Lower lobe of right lung (tissue), 2 donors: ENCODE measurements around the gene LRP6. TPM values are rescaled to one million over a fixed set of nuclear protein-coding genes. Genes with fewer than 3 reads are reported as not detected.
A peak's percentile ranks its signal among the peaks of the same experiment; 100 is the strongest.

Source experiments
- ATAC-seq, 2 donors: fragments of 200-7000 bp; cut with Tn5 transposase; one replicate each; pipeline ENCODE4 v1.9.1; 2020 to 2022; ENCODE audit warnings: mild to moderate bottlenecking in 2 of 2, moderate library complexity in 2 of 2
- DNase-seq: peaks from one replicate; pipeline ENCODE4 v3.0.0-alpha.2; 2020
- H3K27ac ChIP-seq: fragments of 200-600 bp; one replicate; pipeline ENCODE4 v1.8.0; 2022
- H3K27me3 ChIP-seq: fragments of 200-600 bp; one replicate; pipeline ENCODE4 v1.8.0; 2022; ENCODE audit warnings: low read depth
- H3K36me3 ChIP-seq: fragments of 200-600 bp; one replicate; pipeline ENCODE4 v1.8.0; 2022; ENCODE audit warnings: mild to moderate bottlenecking
- H3K4me1 ChIP-seq: fragments of 200-600 bp; one replicate; pipeline ENCODE4 v1.8.0; 2022
- H3K4me3 ChIP-seq: fragments of 200-600 bp; one replicate; pipeline ENCODE4 v1.8.0; 2022; ENCODE audit warnings: mild to moderate bottlenecking
- H3K9me3 ChIP-seq: fragments of 200-600 bp; one replicate; pipeline ENCODE4 v1.8.0; 2022
- intact Hi-C: fragments of 100-400 bp; cut with DNase I; formaldehyde crosslinking; loops from one replicate; pipeline ENCODE4 v1.11.0; 2022
- total RNA-seq: library from RNA; stranded (reverse); fragmentation: NEBNext Ultra II Directional; extraction: Animal tissue kit (Norgen Biotek cat#: 25700); gene quantifications from one replicate; pipeline ENCODE4 v1.2.1, GENCODE V29; 2021
- TF ChIP-seq, protein P1 (sequence below): fragments of 200-600 bp; IDR thresholded peaks from one replicate; pipeline ENCODE4 v1.8.0; 2022; ENCODE audit warnings: antibody characterized with exemption, mild to moderate bottlenecking
- donor health status: DM: no; HTN: yes; CAD: no; lungs with severe emphysema.

LRP6 gene
- total RNA-seq, 1 donor from 2014 or later, result 47.4 TPM

DNA sequence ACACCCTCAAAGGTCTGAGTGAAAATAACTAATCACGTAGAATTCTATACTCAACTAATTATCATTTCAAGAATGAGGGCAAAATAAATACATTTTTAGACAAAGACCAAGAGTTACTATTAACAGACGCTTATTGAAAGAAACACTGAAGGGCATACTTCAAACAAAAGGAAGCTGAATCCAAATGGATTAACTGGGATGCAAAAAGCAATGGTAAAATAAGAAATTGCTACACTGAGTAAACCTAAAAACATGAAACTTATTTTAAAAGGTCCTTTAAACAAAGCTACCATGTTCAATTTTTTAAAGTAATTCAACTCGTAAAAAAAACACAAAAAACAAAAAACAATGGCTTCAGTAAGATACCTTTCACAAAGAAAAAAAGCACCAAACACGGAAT is 28.2 kb downstream of the LRP6 start:
- Histone ChIP-seq H3K27ac (no peak overlapping the region), H3K4me3 (no peak overlapping the region), H3K27me3 (no peaks in the 10 kb centered on the region), H3K4me1 (no peaks in the 10 kb centered on the region), H3K9me3 (no peaks in the 10 kb centered on the region), H3K36me3 (peaks cover 3% of the 10 kb centered on the region)
- DNase-seq (no peak), ATAC-seq (no peak)
- intact Hi-C loops, result no loop called here
- TF ChIP-seq, protein P1, sequence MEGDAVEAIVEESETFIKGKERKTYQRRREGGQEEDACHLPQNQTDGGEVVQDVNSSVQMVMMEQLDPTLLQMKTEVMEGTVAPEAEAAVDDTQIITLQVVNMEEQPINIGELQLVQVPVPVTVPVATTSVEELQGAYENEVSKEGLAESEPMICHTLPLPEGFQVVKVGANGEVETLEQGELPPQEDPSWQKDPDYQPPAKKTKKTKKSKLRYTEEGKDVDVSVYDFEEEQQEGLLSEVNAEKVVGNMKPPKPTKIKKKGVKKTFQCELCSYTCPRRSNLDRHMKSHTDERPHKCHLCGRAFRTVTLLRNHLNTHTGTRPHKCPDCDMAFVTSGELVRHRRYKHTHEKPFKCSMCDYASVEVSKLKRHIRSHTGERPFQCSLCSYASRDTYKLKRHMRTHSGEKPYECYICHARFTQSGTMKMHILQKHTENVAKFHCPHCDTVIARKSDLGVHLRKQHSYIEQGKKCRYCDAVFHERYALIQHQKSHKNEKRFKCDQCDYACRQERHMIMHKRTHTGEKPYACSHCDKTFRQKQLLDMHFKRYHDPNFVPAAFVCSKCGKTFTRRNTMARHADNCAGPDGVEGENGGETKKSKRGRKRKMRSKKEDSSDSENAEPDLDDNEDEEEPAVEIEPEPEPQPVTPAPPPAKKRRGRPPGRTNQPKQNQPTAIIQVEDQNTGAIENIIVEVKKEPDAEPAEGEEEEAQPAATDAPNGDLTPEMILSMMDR, result no peak

DNA sequence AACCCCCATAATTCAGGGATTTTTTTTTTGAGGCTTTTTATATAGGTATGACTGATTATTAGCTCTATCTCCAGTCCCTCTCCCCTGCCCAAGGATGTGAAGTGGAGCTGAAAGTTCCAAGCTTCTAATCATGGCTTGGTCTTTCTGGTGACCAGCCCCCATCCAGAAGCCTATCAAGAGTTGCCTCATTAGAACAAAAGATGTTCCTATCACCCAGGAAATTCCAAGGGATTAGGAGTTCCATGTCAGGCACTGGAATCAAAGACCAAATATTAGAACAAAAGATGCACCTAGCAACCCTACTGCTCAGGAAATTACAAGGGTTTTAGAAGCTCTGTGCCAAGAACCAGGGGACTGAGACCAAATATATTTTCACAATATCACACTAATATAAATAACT is 29.9 kb downstream of the LRP6 start:
- no peaks in the 10 kb centered on the region for H3K9me3 ChIP-seq
- ATAC-seq, result no peak
- H3K27me3 ChIP-seq, result no peaks in the 10 kb centered on the region
- intact Hi-C loops, result no loop called here
- H3K27ac ChIP-seq, result no peak overlapping the region
- TF ChIP-seq, protein P1, result no peak
- H3K36me3 ChIP-seq, result no peaks in the 10 kb centered on the region
- DNase-seq, result no peak
- H3K4me3 ChIP-seq, result no peak overlapping the region
- H3K4me1 ChIP-seq, result no peaks in the 10 kb centered on the region

GRCh38 chr12:12230275-12230674 is 36.6 kb downstream of the LRP6 start:
- no peak overlapping the region for H3K27ac ChIP-seq
- no peaks in the 10 kb centered on the region for H3K36me3 ChIP-seq
- H3K4me1 ChIP-seq, result peaks cover 24% of the 10 kb centered on the region
- ATAC-seq (no peak), DNase-seq (no peak)
- no peak overlapping the region for H3K4me3 ChIP-seq
- H3K27me3 ChIP-seq, result no peaks in the 10 kb centered on the region
- no peaks in the 10 kb centered on the region for H3K9me3 ChIP-seq
- TF ChIP-seq, protein P1, result no peak
- intact Hi-C loops, result no loop called here

DNA sequence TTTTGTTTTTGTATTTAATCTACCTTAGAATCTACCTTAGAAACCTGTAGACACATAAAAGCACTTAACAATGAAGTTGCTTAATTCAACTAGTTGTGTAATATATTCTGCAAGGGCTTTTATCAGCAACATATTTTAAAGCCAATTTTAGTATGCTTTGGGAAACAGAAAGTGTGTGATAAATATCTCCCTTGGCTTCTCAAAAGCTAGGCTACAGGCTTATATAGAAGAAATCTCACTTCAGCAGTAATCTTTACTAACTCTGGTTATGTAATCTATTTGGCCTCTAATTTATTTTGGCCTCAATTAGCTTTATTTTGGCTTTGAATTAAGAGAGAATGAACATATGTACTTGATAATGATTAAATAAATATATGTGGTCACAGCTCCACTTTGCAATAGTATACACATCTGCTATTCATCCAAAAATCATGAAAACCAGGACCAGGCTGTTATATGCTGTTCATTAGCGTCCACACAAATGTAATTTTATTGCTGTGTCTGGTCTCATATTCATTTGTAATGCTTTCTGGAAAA is 37.2 kb downstream of the LRP6 start:
- TF ChIP-seq, protein P1, result no peak
- Histone ChIP-seq H3K27me3 (no peaks in the 10 kb centered on the region), H3K27ac (no peak overlapping the region), H3K9me3 (no peaks in the 10 kb centered on the region), H3K4me1 (peaks cover 24% of the 10 kb centered on the region), H3K4me3 (no peak overlapping the region), H3K36me3 (no peaks in the 10 kb centered on the region)
- intact Hi-C loops, result no loop called here
- peak; percentile 67 to 85 for ATAC-seq
- no peak for DNase-seq

- H3K9me3 ChIP-seq, result no peaks in the 10 kb centered on the region
- H3K4me3 ChIP-seq, result no peak overlapping the region
- intact Hi-C loops, result no loop called here
- H3K36me3 ChIP-seq, result no peaks in the 10 kb centered on the region
- ATAC-seq (peak in 1 of 2 donors; percentile 32), DNase-seq (no peak)
- no peaks in the 10 kb centered on the region for H3K27me3 ChIP-seq
- peaks cover 24% of the 10 kb centered on the region for H3K4me1 ChIP-seq
- TF ChIP-seq, protein P1, result no peak
- H3K27ac ChIP-seq, result no peak overlapping the region
Measured at GRCh38 chr12:12228402-12228801, 38.4 kb downstream of the LRP6 start.

DNA sequence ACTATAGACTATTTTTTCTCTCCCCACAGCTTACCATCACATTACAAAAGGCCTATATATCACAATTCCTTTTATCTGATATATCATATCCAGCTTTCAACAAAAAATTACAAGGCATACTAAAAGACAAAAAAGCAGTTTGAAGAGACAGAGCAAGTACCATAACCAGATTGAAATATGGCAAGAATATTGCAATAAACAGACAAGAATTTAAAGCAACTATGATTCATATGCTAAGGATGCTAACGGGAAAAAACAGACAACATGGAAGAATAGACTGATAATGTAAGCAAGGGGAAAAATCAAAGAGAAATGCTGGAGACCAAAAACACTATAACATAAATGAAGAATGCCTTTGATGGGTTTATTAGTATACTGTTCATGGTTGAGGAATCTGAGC is 40.7 kb downstream of the LRP6 start:
- no peak for ATAC-seq
- no peak overlapping the region for H3K4me3 ChIP-seq
- H3K4me1 ChIP-seq, result peaks cover 20% of the 10 kb centered on the region
- intact Hi-C loops, result no loop called here
- no peak for DNase-seq
- no peak overlapping the region for H3K27ac ChIP-seq
- no peaks in the 10 kb centered on the region for H3K36me3 ChIP-seq
- H3K9me3 ChIP-seq, result no peaks in the 10 kb centered on the region
- TF ChIP-seq, protein P1, result no peak
- H3K27me3 ChIP-seq, result no peaks in the 10 kb centered on the region
